Astrocyte (in vitro differentiated cells and primary cell): ENCODE data around the gene FAM171A2.

Source experiments
- CTCF ChIP-seq: IDR thresholded peaks from 2 replicates; pipeline ENCODE4 v1.5.1; 2011; ENCODE audit warnings: low read depth, mild to moderate bottlenecking, inconsistent platforms, low read length, moderate library complexity; ENCODE audit not compliant: insufficient read depth
- EZH2 ChIP-seq: IDR thresholded peaks from 2 replicates; pipeline ENCODE4 v1.6.1; 2012; ENCODE audit warnings: mild to moderate bottlenecking, low read length, inconsistent platforms; ENCODE audit not compliant: insufficient read depth

GRCh38 chr17:44389281-44389680 is 25.6 kb upstream of the FAM171A2 start, which contains the start of gene ITGA2B:
- TF ChIP-seq EZH2 (no peak), CTCF (no peak)
